Astrocyte (in vitro differentiated cells and primary cell): ENCODE data around the gene GRIK5.

Source experiments
- CTCF ChIP-seq: IDR thresholded peaks from 2 replicates; pipeline ENCODE4 v1.5.1; 2011; ENCODE audit warnings: low read depth, mild to moderate bottlenecking, inconsistent platforms, low read length, moderate library complexity; ENCODE audit not compliant: insufficient read depth
- EZH2 ChIP-seq: IDR thresholded peaks from 2 replicates; pipeline ENCODE4 v1.6.1; 2012; ENCODE audit warnings: mild to moderate bottlenecking, low read length, inconsistent platforms; ENCODE audit not compliant: insufficient read depth

GRCh38 chr19:42071247-42071646 is 1.2 kb upstream of the GRIK5 start:
- TF ChIP-seq EZH2 (no peak), CTCF (no peak)
